ENCODE measurements around the gene AMH. TPM values are rescaled to one million over a fixed set of nuclear protein-coding genes. Genes with fewer than 3 reads are reported as not detected.

Gene AMH
- total RNA-seq, 3 donors from 2014 or later (not counting 1 experiment from before 2014, with no cell fraction given) = 0.55 to 2.1 (median 0.88) TPM

GRCh38 chr19:2233601-2234280 is 15.4 kb upstream of the AMH start:
- H3K27ac ChIP-seq (ENCODE audit: low read length) = no peak overlapping the region
- H3K4me3 Mint-ChIP-seq = no peak overlapping the region
- no peaks in the 10 kb centered on the region for H3K9me3 ChIP-seq (ENCODE audit: control insufficient read depth, insufficient read depth, low read length)
- H3K27me3 Mint-ChIP-seq (ENCODE audit: low read depth in 2 of 2) = no peaks in the 10 kb centered on the region
- ATAC-seq = no peak
- peaks cover 29 to 40% of the 10 kb centered on the region in 2 donors for H3K4me1 Mint-ChIP-seq
- intact Hi-C loops (cut with micrococcal nuclease) = loop anchor here (10.0 kb wide), 1 partner anchor 79 kb away; the partner anchor contains the start of gene AP3D1
- H3K36me3 Mint-ChIP-seq = no peaks in the 10 kb centered on the region
- H3K4me3 ChIP-seq (ENCODE audit: low read length) = no peak overlapping the region
- H3K4me1 ChIP-seq (ENCODE audit: control insufficient read depth, insufficient read depth, low read length) = peaks cover 41% of the 10 kb centered on the region
- TF ChIP-seq CTCF (IDR thresholded peaks at IDR 0.05) = no peak
- peaks cover 28% of the 10 kb centered on the region for H3K36me3 ChIP-seq (ENCODE audit: control insufficient read depth, insufficient read depth, low read length)
- no peak for DNase-seq
- H3K27me3 ChIP-seq (ENCODE audit: control insufficient read depth, insufficient read depth, low read length) = no peaks in the 10 kb centered on the region
- H3K27ac Mint-ChIP-seq = peak overlapping the region; percentile 77 to 100
- no peaks in the 10 kb centered on the region for H3K9me3 Mint-ChIP-seq
- WGBS (ENCODE audit: insufficient coverage) = 82% methylated on average over 25 of the region's 25 CpGs

GRCh38 chr19:2234996-2235380 is 14.1 kb upstream of the AMH start:
- Mint-ChIP-seq H3K36me3 (no peaks in the 10 kb centered on the region), H3K27ac (peak overlapping the region; percentile 77 to 100), H3K27me3 (ENCODE audit: low read depth in 2 of 2) (no peaks in the 10 kb centered on the region), H3K9me3 (peaks cover 0 to 3% of the 10 kb centered on the region in 2 donors), H3K4me3 (peak overlapping the region; percentile 94), H3K4me1 (peaks cover 41 to 52% of the 10 kb centered on the region in 2 donors)
- peaks cover 51% of the 10 kb centered on the region for H3K4me1 ChIP-seq (ENCODE audit: control insufficient read depth, insufficient read depth, low read length)
- intact Hi-C loops (cut with micrococcal nuclease) = loop anchor here (5.0 to 10.0 kb wide), 2 partner anchors 80 to 148 kb away; partner anchors contain the start of gene AP3D1
- no peak for DNase-seq
- no peaks in the 10 kb centered on the region for H3K9me3 ChIP-seq (ENCODE audit: control insufficient read depth, insufficient read depth, low read length)
- no peaks in the 10 kb centered on the region for H3K27me3 ChIP-seq (ENCODE audit: control insufficient read depth, insufficient read depth, low read length)
- no peak for TF ChIP-seq CTCF (IDR thresholded peaks at IDR 0.05)
- ATAC-seq = no peak
- H3K36me3 ChIP-seq (ENCODE audit: control insufficient read depth, insufficient read depth, low read length) = peaks cover 19% of the 10 kb centered on the region
- H3K4me3 ChIP-seq (ENCODE audit: low read length) = peak overlapping the region; percentile 65
- 75% methylated on average over 6 of the region's 6 CpGs for WGBS (ENCODE audit: insufficient coverage)
- H3K27ac ChIP-seq (ENCODE audit: low read length) = no peak overlapping the region

GRCh38 chr19:2235381-2236063 is 13.6 kb upstream of the AMH start:
- TF ChIP-seq CTCF (IDR thresholded peaks at IDR 0.05) = no peak
- peak overlapping the region; percentile 77 to 100 for H3K27ac Mint-ChIP-seq
- peaks cover 46 to 57% of the 10 kb centered on the region in 2 donors for H3K4me1 Mint-ChIP-seq
- Histone ChIP-seq H3K4me1 (ENCODE audit: control insufficient read depth, insufficient read depth, low read length) (peaks cover 56% of the 10 kb centered on the region), H3K27me3 (ENCODE audit: control insufficient read depth, insufficient read depth, low read length) (no peaks in the 10 kb centered on the region), H3K9me3 (ENCODE audit: control insufficient read depth, insufficient read depth, low read length) (no peaks in the 10 kb centered on the region), H3K4me3 (ENCODE audit: low read length) (peak overlapping the region; percentile 65), H3K27ac (ENCODE audit: low read length) (no peak overlapping the region), H3K36me3 (ENCODE audit: control insufficient read depth, insufficient read depth, low read length) (peaks cover 13% of the 10 kb centered on the region)
- peaks cover 0 to 3% of the 10 kb centered on the region in 2 donors for H3K9me3 Mint-ChIP-seq
- ATAC-seq = no peak
- H3K36me3 Mint-ChIP-seq = no peaks in the 10 kb centered on the region
- WGBS (ENCODE audit: insufficient coverage) = 0% methylated on average over 48 of the region's 48 CpGs
- H3K4me3 Mint-ChIP-seq = peak overlapping the region; percentile 94
- DNase-seq = peak in 1 of 2 donors; percentile 48
- intact Hi-C loops (cut with micrococcal nuclease) = loop anchor here (1.0 to 10.0 kb wide), 6 partner anchors 34 to 148 kb away; partner anchors contain the start of genes AP3D1, LSM7 and SPPL2B
- no peaks in the 10 kb centered on the region for H3K27me3 Mint-ChIP-seq (ENCODE audit: low read depth in 2 of 2)

Measured in natural killer cell (primary cell).